Midbrain (tissue), 1 donor: ENCODE results near the gene POLR2B.
"Not testable (repeated sequence)": the region's sequence is repeated elsewhere in the genome, so short reads cannot be mapped to it uniquely, and the experiment has no call there.

Experiments used
- DNase-seq: peaks from one replicate; lab custom pipeline; 2025; lab: John Stamatoyannopoulos, UW

The POLR2B gene

GRCh38 chr4:56978750-56979303 lies at the start of gene POLR2B:
Gene POLR2B (plus strand): TSS chr4:56978896. CDS start chr4:56978986, 90 bp downstream.
- DNase-seq = peak; percentile 94

GRCh38 chr4:56930638-56931037 lies 48.1 kb upstream of the POLR2B start:
- DNase-seq = no peak

GRCh38 chr4:56931924-56932323 lies 46.8 kb upstream of the POLR2B start:
- DNase-seq = no peak

GRCh38 chr4:56937262-56937661 lies 41.4 kb upstream of the POLR2B start:
- DNase-seq = no peak

GRCh38 chr4:56939826-56940225 lies 38.9 kb upstream of the POLR2B start:
- DNase-seq = not testable (repeated sequence)

- no peak for DNase-seq
These were observed 38.3 kb upstream of the POLR2B start for GRCh38 chr4:56940403-56940802.

GRCh38 chr4:56940971-56941370 lies 37.7 kb upstream of the POLR2B start:
- DNase-seq = no peak

GRCh38 chr4:56941403-56941802 lies 37.3 kb upstream of the POLR2B start:
- no peak for DNase-seq

GRCh38 chr4:56953680-56954520 lies 24.8 kb upstream of the POLR2B start:
- DNase-seq = peak; percentile 30

- peak; percentile 71 for DNase-seq
These were observed 20.6 kb upstream of the POLR2B start for GRCh38 chr4:56958111-56958517.

GRCh38 chr4:56959100-56959499 lies 19.6 kb upstream of the POLR2B start:
- no peak for DNase-seq

- DNase-seq = no peak
These were observed 17.6 kb upstream of the POLR2B start for GRCh38 chr4:56961107-56961500.

GRCh38 chr4:56971383-56971782 lies 7.3 kb upstream of the POLR2B start:
- no peak for DNase-seq

GRCh38 chr4:56972389-56972788 lies 6.3 kb upstream of the POLR2B start:
- no peak for DNase-seq

GRCh38 chr4:56972809-56973208 lies 5.9 kb upstream of the POLR2B start:
- no peak for DNase-seq

- no peak for DNase-seq
These were observed 5.4 kb upstream of the POLR2B start for GRCh38 chr4:56973336-56973735.

- DNase-seq = no peak
These were observed 2.3 kb upstream of the POLR2B start for GRCh38 chr4:56976283-56976836.

- peak; percentile 52 for DNase-seq
These were observed 1.8 kb upstream of the POLR2B start for GRCh38 chr4:56976837-56977320.

GRCh38 chr4:56977321-56978012 lies 1.2 kb upstream of the POLR2B start, which contains the start of gene NOA1:
Gene NOA1 (minus strand): TSS chr4:56977606. CDS start chr4:56977585, 21 bp downstream.
- peak; percentile 98 for DNase-seq

GRCh38 chr4:56979421-56980072 lies 851 bp downstream of the POLR2B start:
- DNase-seq = no peak

GRCh38 chr4:56981795-56982201 lies 3.1 kb downstream of the POLR2B start:
- no peak for DNase-seq

- no peak for DNase-seq
These were observed 7.5 kb downstream of the POLR2B start for GRCh38 chr4:56986192-56986591.
